Fibroblast of lung (primary cell): ENCODE data around the gene HMG20A. TPM values are rescaled to one million over a fixed set of nuclear protein-coding genes. Genes with fewer than 3 reads are reported as not detected.

Source experiments
- DNase-seq, 2 donors: peaks; one replicate each; pipeline versions ENCODE4 v3.0.0 to v3.0.0-alpha.2; 2010; ENCODE audit warnings: low read depth in 2 of 2
- H2AFZ ChIP-seq: 2 replicates; pipeline ENCODE4 v1.5.1; 2012; ENCODE audit warnings: low read length, control low read depth, inconsistent platforms
- H3K27ac ChIP-seq: 2 replicates; pipeline ENCODE4 v1.5.1; 2011; ENCODE audit warnings: low read length, control low read depth; ENCODE audit not compliant: insufficient read depth
- H3K27me3 ChIP-seq: 2 replicates; pipeline ENCODE4 v1.5.1; 2011; ENCODE audit warnings: mild to moderate bottlenecking, low read length; ENCODE audit not compliant: control insufficient read depth, insufficient read depth
- H3K36me3 ChIP-seq: 2 replicates; pipeline ENCODE4 v1.5.1; 2011; ENCODE audit warnings: low read length; ENCODE audit not compliant: control insufficient read depth, insufficient read depth
- H3K4me1 ChIP-seq: 2 replicates; pipeline ENCODE4 v1.5.1; 2011; ENCODE audit warnings: low read length; ENCODE audit not compliant: control insufficient read depth, insufficient read depth; ENCODE audit errors: extremely low read depth
- H3K4me2 ChIP-seq: 2 replicates; pipeline ENCODE4 v1.5.1; 2011; ENCODE audit warnings: low read length, control low read depth; ENCODE audit not compliant: insufficient read depth; ENCODE audit errors: extremely low read depth
- H3K4me3 ChIP-seq, 4 experiments: fragments of 200-600 bp in 1 of 4; sonication (generic) in 1 of 4; replicated peaks in 1 of 4; 2 replicates each; pipeline ENCODE4 v1.5.1; 2011 to 2016; ENCODE audit warnings: low read length in 4 of 4, low read depth in 3 of 4, mild to moderate bottlenecking in 3 of 4, control low read depth in 2 of 4, inconsistent platforms in 1 of 4, mixed read lengths in 1 of 4; ENCODE audit not compliant: insufficient read depth in 1 of 4; ENCODE audit errors: control extremely low read depth in 1 of 4
- H3K79me2 ChIP-seq: 2 replicates; pipeline ENCODE4 v1.5.1; 2012; ENCODE audit warnings: mild to moderate bottlenecking, low read length, inconsistent platforms; ENCODE audit not compliant: control insufficient read depth, insufficient read depth
- H3K9ac ChIP-seq: 2 replicates; pipeline ENCODE4 v1.5.1; 2011; ENCODE audit warnings: mild to moderate bottlenecking, low read length, control low read depth; ENCODE audit not compliant: insufficient read depth
- H3K9me3 ChIP-seq: 2 replicates; pipeline ENCODE4 v1.5.1; 2012; ENCODE audit warnings: low read depth, low read length; ENCODE audit not compliant: control insufficient read depth, insufficient read depth
- H4K20me1 ChIP-seq: 2 replicates; pipeline ENCODE4 v1.5.1; 2011; ENCODE audit warnings: low read length; ENCODE audit not compliant: control insufficient read depth, insufficient read depth; ENCODE audit errors: extremely low read depth
- EZH2 ChIP-seq: IDR thresholded peaks from 2 replicates; pipeline ENCODE4 v1.5.1; 2012; ENCODE audit warnings: low read length, control low read depth, mild to moderate bottlenecking; ENCODE audit errors: missing control alignments
- polyA plus RNA-seq, 2 donors: library from polyadenylated mRNA; depleted of rRNA in 1 of 2; stranded (reverse) in 1 of 2; unstranded in 1 of 2; fragments of >200 nt; gene quantifications; 2 replicates each; pipeline ENCODE4 v1.2.1, GENCODE V29; 2011 to 2012; ENCODE audit warnings: missing spikeins in 1 of 2
- total RNA-seq: library from RNA; depleted of rRNA; stranded (reverse); fragments of >200 nt; gene quantifications from 2 replicates; pipeline ENCODE4 v1.2.1, GENCODE V29; 2014
- TF ChIP-seq, protein P1 (sequence below), 2 donors: IDR thresholded peaks in 1 of 2; conservative IDR thresholded peaks in 1 of 2; 1 replicate in 1 of 2; 2 replicates in 1 of 2; pipeline ENCODE4 v1.5.1; 2011 to 2012; ENCODE audit warnings: low read length in 2 of 2, control low read depth in 1 of 2, inconsistent platforms in 1 of 2, low read depth in 1 of 2, mild to moderate bottlenecking in 1 of 2

The HMG20A gene
- total and polyA plus RNA-seq, 2 donors (not counting 1 experiment from before 2014, with no cell fraction given) = 26.3 to 38.0 TPM

DNA sequence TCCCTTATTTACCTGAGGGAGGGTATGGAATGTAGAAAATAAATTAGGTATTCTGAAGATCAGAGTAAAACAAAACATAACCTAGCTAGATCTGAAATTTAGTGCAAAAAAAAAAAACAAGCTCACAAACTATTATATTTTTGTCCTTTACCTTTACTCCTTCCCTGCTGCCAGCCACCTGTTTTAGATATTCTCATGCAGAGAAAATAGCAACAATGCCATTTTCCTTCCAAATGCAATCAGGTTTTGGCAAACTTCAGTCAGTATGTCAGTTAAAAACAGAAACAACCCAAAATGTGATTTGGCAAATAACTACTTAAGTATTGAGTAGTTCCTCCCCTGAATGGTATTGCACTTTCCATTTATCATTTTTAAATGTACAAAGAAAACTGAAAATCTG, 36.6 kb upstream of the HMG20A start:
- Histone ChIP-seq H3K27me3 (no peaks in the 10 kb centered on the region), H4K20me1 (peaks cover 1% of the 10 kb centered on the region), H3K79me2 (peaks cover 83% of the 10 kb centered on the region)

DNA sequence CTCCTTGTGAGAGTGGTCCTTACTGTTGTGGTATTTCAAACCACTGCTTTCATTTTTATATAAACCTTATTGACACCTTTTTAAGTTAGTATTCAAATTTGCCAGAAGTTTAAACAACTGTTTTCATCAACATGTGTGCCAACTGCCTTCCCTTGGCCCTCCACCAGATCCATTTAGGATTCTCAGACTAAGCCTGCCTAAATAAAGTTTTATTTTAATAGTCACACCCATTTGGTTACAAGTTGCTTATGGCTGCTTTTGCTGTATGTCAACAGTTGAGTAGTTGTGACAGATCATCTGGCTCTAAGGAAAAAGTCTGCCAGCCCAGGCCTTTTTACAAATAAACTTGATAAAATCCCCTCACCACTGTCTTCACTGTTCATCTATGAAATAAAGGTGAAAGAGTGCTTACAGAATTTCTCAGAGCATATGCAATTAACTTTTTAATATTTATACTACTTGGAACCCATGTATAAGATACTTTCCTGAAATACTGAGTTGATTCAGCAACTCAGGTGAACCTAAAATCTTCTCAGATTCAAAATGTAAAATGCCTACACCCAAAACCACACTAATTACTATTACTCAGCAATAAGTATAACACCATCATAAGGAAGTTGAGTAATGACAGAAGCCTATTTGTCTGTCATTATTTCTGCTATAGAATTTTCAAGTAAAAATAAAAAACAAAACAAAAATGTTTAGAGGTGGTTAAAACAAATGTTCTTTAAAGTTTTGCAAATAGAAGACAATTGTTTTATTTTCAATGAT, 35.9 kb upstream of the HMG20A start:
- no peak for DNase-seq
- Histone ChIP-seq H3K9me3 (no peaks in the 10 kb centered on the region), H2AFZ (no peak overlapping the region), H4K20me1 (peaks cover 4% of the 10 kb centered on the region), H3K79me2 (peaks cover 87% of the 10 kb centered on the region), H3K4me2 (no peak overlapping the region), H3K36me3 (no peaks in the 10 kb centered on the region), H3K4me1 (peaks cover 2% of the 10 kb centered on the region), H3K27ac (no peak overlapping the region), H3K27me3 (no peaks in the 10 kb centered on the region), H3K9ac (no peak overlapping the region), H3K4me3 (no peak overlapping the region)
- TF ChIP-seq, protein P1, sequence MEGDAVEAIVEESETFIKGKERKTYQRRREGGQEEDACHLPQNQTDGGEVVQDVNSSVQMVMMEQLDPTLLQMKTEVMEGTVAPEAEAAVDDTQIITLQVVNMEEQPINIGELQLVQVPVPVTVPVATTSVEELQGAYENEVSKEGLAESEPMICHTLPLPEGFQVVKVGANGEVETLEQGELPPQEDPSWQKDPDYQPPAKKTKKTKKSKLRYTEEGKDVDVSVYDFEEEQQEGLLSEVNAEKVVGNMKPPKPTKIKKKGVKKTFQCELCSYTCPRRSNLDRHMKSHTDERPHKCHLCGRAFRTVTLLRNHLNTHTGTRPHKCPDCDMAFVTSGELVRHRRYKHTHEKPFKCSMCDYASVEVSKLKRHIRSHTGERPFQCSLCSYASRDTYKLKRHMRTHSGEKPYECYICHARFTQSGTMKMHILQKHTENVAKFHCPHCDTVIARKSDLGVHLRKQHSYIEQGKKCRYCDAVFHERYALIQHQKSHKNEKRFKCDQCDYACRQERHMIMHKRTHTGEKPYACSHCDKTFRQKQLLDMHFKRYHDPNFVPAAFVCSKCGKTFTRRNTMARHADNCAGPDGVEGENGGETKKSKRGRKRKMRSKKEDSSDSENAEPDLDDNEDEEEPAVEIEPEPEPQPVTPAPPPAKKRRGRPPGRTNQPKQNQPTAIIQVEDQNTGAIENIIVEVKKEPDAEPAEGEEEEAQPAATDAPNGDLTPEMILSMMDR (conservative IDR thresholded peaks at IDR 0.05 in 1 of 2, IDR thresholded peaks at IDR 0.05 in 1 of 2; ENCODE audit: low read depth in 1 of 2, low read length in 2 of 2) = no peak
- no peak for TF ChIP-seq EZH2

More for the DNA sequence above, 36.6 kb upstream of the HMG20A start:
- Histone ChIP-seq H3K9me3 (no peaks in the 10 kb centered on the region), H3K36me3 (no peaks in the 10 kb centered on the region), H2AFZ (no peak overlapping the region), H3K4me2 (no peak overlapping the region), H3K9ac (no peak overlapping the region), H3K4me1 (peaks cover 2% of the 10 kb centered on the region), H3K27ac (no peak overlapping the region), H3K4me3 (no peak overlapping the region)
- DNase-seq = no peak
- TF ChIP-seq, protein P1 (conservative IDR thresholded peaks at IDR 0.05 in 1 of 2, IDR thresholded peaks at IDR 0.05 in 1 of 2; ENCODE audit: low read depth in 1 of 2, low read length in 2 of 2) = no peak
- no peak for TF ChIP-seq EZH2

DNA sequence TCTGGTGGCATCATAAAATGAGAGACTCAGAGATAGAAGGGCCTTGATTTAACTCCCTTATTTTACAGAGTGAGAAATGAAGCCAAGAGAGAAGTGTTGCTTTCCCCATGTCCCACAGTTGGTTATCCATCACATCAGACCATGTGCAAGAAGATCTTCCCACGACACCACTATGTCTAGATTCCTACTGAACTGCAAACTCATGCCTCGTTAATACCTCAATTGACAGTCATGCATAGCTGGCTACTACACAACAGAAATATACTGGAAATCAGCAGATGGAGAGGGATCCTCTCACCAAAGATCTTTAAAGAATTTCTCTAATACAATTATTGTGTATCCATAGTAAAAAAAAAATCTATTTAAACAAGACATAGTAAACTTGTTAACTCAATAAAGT, 34.1 kb upstream of the HMG20A start:
- no peak overlapping the region for H3K4me2 ChIP-seq
- peaks cover 2% of the 10 kb centered on the region for H3K4me1 ChIP-seq
- TF ChIP-seq, protein P1 (conservative IDR thresholded peaks at IDR 0.05 in 1 of 2, IDR thresholded peaks at IDR 0.05 in 1 of 2; ENCODE audit: low read depth in 1 of 2, low read length in 2 of 2) = no peak
- TF ChIP-seq EZH2 = no peak
- H3K4me3 ChIP-seq = no peak overlapping the region
- H3K36me3 ChIP-seq = no peaks in the 10 kb centered on the region
- peaks cover 4% of the 10 kb centered on the region for H4K20me1 ChIP-seq
- no peaks in the 10 kb centered on the region for H3K9me3 ChIP-seq
- peaks cover 89% of the 10 kb centered on the region for H3K79me2 ChIP-seq
- H3K27ac ChIP-seq = no peak overlapping the region
- H2AFZ ChIP-seq = no peak overlapping the region
- no peaks in the 10 kb centered on the region for H3K27me3 ChIP-seq
- H3K9ac ChIP-seq = no peak overlapping the region
- DNase-seq = no peak
